ENCODE data around the gene FOXC2.

GRCh38 chr16:86611525-86611855 lies 44.9 kb downstream of the FOXC2 start:
- TF ChIP-seq CTCF (IDR thresholded peaks at IDR 0.05), result no peak
- TF ChIP-seq EZH2 (IDR thresholded peaks at IDR 0.05; ENCODE audit: borderline replicate concordance, insufficient read depth, low read depth, low read length, poor library complexity, severe bottlenecking), result no peak
